HepG2 (cell line): ENCODE data around the gene DHX16. TPM values are rescaled to one million over a fixed set of nuclear protein-coding genes. Genes with fewer than 3 reads are reported as not detected.
A peak's percentile ranks its signal among the peaks of the same experiment; 100 is the strongest.

Experiments
- ARNTL ChIP-seq: sonication (generic); formaldehyde crosslinking; IDR thresholded peaks from 2 replicates; pipeline ENCODE4 v1.4.0; 2020; ENCODE audit warnings: mild to moderate bottlenecking, missing genetic modification reagents
- ATRX ChIP-seq: sonication (generic); formaldehyde crosslinking; IDR thresholded peaks from 2 replicates; pipeline ENCODE4 v1.4.0; 2020; ENCODE audit warnings: missing genetic modification reagents, borderline replicate concordance
- HNF4A ChIP-seq: sonication (generic); formaldehyde crosslinking; IDR thresholded peaks from 2 replicates; pipeline ENCODE4 v1.4.0; 2020; ENCODE audit warnings: missing genetic modification reagents
- HNRNPLL ChIP-seq: fragments of 200-400 bp; formaldehyde crosslinking; IDR thresholded peaks from 2 replicates; pipeline ENCODE4 v1.6.1; 2017; ENCODE audit warnings: mild to moderate bottlenecking, low read depth, low read length; ENCODE audit not compliant: poor library complexity, severe bottlenecking
- IKZF1 ChIP-seq: fragments of 450-650 bp; IDR thresholded peaks from 2 replicates; pipeline ENCODE4 v1.7.1; 2016
- KLF6 ChIP-seq: IDR thresholded peaks from 2 replicates; pipeline ENCODE4 v1.8.0; 2016; ENCODE audit warnings: missing biosample characterization, missing genetic modification reagents
- PCBP2 ChIP-seq: fragments of 200-400 bp; formaldehyde crosslinking; optimal IDR thresholded peaks from 2 replicates; pipeline ENCODE3; 2018; ENCODE audit warnings: low read length, low read depth; ENCODE audit not compliant: poor library complexity, severe bottlenecking
- POLR2AphosphoS2 ChIP-seq: IDR thresholded peaks from 2 replicates; pipeline ENCODE4 v1.6.1; 2011; ENCODE audit warnings: low read depth, low read length, improper control_type of control experiment
- RBM22 ChIP-seq: fragments of 200-400 bp; formaldehyde crosslinking; optimal IDR thresholded peaks from 2 replicates; pipeline ENCODE3; 2017; ENCODE audit warnings: mild to moderate bottlenecking, low read length, moderate library complexity
- STAT5B ChIP-seq: sonication (generic); formaldehyde crosslinking; IDR thresholded peaks from 2 replicates; pipeline ENCODE4 v1.4.0; 2020; ENCODE audit warnings: missing genetic modification reagents
- YEATS2 ChIP-seq: sonication (generic); formaldehyde crosslinking; IDR thresholded peaks from 2 replicates; pipeline ENCODE4 v1.4.0; 2020; ENCODE audit warnings: missing genetic modification reagents, borderline replicate concordance
- ZMYM2 ChIP-seq: sonication (generic); formaldehyde crosslinking; IDR thresholded peaks from 2 replicates; pipeline ENCODE4 v1.8.0; 2022; ENCODE audit warnings: mild to moderate bottlenecking, missing genetic modification reagents
- ZNF337 ChIP-seq: sonication (generic); formaldehyde crosslinking; IDR thresholded peaks from 2 replicates; pipeline ENCODE4 v1.5.1; 2020; ENCODE audit warnings: missing genetic modification reagents, low read depth, mild to moderate bottlenecking, borderline replicate concordance
- ZNF33B ChIP-seq: sonication (generic); formaldehyde crosslinking; IDR thresholded peaks from 2 replicates; pipeline ENCODE4 v1.5.1; 2020; ENCODE audit warnings: mild to moderate bottlenecking, missing genetic modification reagents
- ZNF441 ChIP-seq: sonication (generic); formaldehyde crosslinking; IDR thresholded peaks from 2 replicates; pipeline ENCODE4 v1.7.0; 2021; ENCODE audit warnings: missing genetic modification reagents, borderline replicate concordance
- ZNF510 ChIP-seq: sonication (generic); formaldehyde crosslinking; IDR thresholded peaks from 2 replicates; pipeline ENCODE4 v1.4.0; 2020; ENCODE audit warnings: low read depth, mild to moderate bottlenecking, missing genetic modification reagents
- ZNF761 ChIP-seq: sonication (generic); formaldehyde crosslinking; conservative IDR thresholded peaks from 2 replicates; pipeline ENCODE4 v1.4.0; 2020; ENCODE audit warnings: mild to moderate bottlenecking, missing genetic modification reagents
- ZNF781 ChIP-seq: sonication (generic); formaldehyde crosslinking; IDR thresholded peaks from 2 replicates; pipeline ENCODE4 v1.5.1; 2020; ENCODE audit warnings: borderline replicate concordance, mild to moderate bottlenecking, missing genetic modification reagents; ENCODE audit errors: not compliant biosample characterization
- polyA plus RNA-seq, 8 experiments: library from polyadenylated mRNA; depleted of rRNA in 3 of 8; stranded (reverse) in 7 of 8; unstranded in 1 of 8; fragments of >200 nt; fragmentation: Illumina TruSeq in 4 of 8; extraction: Trizol in 4 of 8; gene quantifications; 2 replicates each; pipeline versions ENCODE4 v1.2.1 to v1.2.3, GENCODE V29; 2011 to 2016; ENCODE audit warnings: low read depth in 4 of 8, missing spikeins in 1 of 8, mixed read lengths in 1 of 8; ENCODE audit not compliant: insufficient read depth in 1 of 8
- total RNA-seq, 5 experiments: library from RNA; depleted of rRNA; stranded (reverse); fragments of >200 nt; fragmentation: Illumina TruSeq; extraction: Trizol; gene quantifications; 2 replicates each; pipeline ENCODE4 v1.2.3, GENCODE V29; 2016; ENCODE audit warnings: low read depth in 1 of 5
- TF ChIP-seq, protein P1 (sequence below): sonication (generic); formaldehyde crosslinking; IDR thresholded peaks from 2 replicates; pipeline ENCODE4 v1.4.0; 2020; ENCODE audit warnings: mild to moderate bottlenecking, missing genetic modification reagents
- TF ChIP-seq, protein P2 (sequence below): sonication (generic); formaldehyde crosslinking; conservative IDR thresholded peaks from 2 replicates; pipeline ENCODE4 v1.4.0; 2020; ENCODE audit warnings: missing genetic modification reagents
- TF ChIP-seq, protein P3 (sequence below): sonication (generic); formaldehyde crosslinking; conservative IDR thresholded peaks from 2 replicates; pipeline ENCODE4 v1.8.0; 2022; ENCODE audit warnings: low read depth, missing genetic modification reagents
- TF ChIP-seq, protein P4 (sequence below): sonication (generic); formaldehyde crosslinking; IDR thresholded peaks from 2 replicates; pipeline ENCODE4 v1.8.1; 2023; ENCODE audit warnings: mild to moderate bottlenecking, missing genetic modification reagents
- TF ChIP-seq, protein P5 (sequence below): sonication (generic); formaldehyde crosslinking; IDR thresholded peaks from 2 replicates; pipeline ENCODE4 v1.4.0; 2020; ENCODE audit warnings: missing genetic modification reagents

Gene DHX16
- total and polyA plus RNA-seq, 2 of the 13 experiments (the other 11 are each of a cell fraction or from before 2014, with no cell fraction given): 57.0 to 58.5 TPM

DNA sequence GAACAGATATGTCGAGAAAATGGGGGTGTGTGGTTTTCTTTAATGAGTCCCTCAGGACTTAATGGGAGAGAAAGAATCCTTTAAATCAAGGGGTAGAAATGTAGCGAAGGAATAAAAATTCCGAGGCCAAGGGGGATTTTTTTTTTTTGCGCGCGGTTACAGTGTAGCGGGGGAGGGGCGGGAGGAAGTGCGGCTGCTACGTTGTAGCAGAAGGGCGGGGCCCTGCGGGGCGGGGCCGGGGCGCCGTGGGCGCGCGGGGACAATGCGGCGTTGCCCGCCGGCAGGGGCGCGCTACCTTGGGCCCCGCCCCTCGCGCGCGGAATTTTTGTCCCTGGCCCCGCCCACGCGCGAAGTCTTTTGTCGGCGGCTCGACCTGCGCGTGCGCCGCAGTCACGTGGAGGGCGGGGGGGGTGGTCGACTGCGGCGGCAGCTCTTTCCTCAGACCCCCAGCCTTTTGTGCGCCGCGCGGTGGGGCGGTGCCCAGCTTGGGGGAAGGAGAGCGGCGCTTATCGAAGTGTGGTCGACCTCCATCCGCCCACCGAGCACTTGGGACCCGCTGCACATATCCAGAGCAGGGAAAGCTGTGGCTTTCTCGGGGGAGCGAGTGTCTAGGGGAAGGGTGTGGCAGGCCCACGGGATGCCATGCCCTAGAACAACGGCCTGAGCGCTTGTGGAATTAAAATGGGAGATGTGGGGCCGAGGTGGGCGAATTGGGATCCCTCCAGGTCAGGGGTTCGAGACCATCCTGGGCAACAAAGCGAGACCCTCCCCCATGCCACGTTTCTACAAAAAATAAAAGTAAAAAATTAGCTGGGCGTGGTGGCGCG, 48.6 kb upstream of the DHX16 start (continued):
- TF ChIP-seq, protein P1, sequence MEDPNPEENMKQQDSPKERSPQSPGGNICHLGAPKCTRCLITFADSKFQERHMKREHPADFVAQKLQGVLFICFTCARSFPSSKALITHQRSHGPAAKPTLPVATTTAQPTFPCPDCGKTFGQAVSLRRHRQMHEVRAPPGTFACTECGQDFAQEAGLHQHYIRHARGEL (CRISPR knock-in tag): no peak; the same call in 1 of the 2 replicates
- TF ChIP-seq POLR2AphosphoS2 (no peak), ZNF781 (CRISPR knock-in tag) (no peak), YEATS2 (CRISPR knock-in tag) (peak; percentile 86), ZNF510 (CRISPR knock-in tag) (no peak; the same call in 1 of the 2 replicates), ZMYM2 (CRISPR knock-in tag) (no peak), RBM22 (peak; percentile 97), HNRNPLL (peak; percentile 45), PCBP2 (no peak), ARNTL (CRISPR knock-in tag) (peak; percentile 92), STAT5B (CRISPR knock-in tag) (0 out of 2 replicates have a peak, but pooled peaks have one; percentile 65), ATRX (CRISPR knock-in tag) (no peak), IKZF1 (no peak), ZNF337 (no peak), ZNF761 (no peak; the same call in 1 of the 2 replicates), HNF4A (CRISPR knock-in tag) (no peak), ZNF441 (CRISPR knock-in tag) (no peak), ZNF33B (CRISPR knock-in tag) (no peak), KLF6 (CRISPR knock-in tag) (peak; percentile 90)
- TF ChIP-seq, protein P2, sequence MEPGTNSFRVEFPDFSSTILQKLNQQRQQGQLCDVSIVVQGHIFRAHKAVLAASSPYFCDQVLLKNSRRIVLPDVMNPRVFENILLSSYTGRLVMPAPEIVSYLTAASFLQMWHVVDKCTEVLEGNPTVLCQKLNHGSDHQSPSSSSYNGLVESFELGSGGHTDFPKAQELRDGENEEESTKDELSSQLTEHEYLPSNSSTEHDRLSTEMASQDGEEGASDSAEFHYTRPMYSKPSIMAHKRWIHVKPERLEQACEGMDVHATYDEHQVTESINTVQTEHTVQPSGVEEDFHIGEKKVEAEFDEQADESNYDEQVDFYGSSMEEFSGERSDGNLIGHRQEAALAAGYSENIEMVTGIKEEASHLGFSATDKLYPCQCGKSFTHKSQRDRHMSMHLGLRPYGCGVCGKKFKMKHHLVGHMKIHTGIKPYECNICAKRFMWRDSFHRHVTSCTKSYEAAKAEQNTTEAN (CRISPR knock-in tag): no peak
- TF ChIP-seq, protein P3, sequence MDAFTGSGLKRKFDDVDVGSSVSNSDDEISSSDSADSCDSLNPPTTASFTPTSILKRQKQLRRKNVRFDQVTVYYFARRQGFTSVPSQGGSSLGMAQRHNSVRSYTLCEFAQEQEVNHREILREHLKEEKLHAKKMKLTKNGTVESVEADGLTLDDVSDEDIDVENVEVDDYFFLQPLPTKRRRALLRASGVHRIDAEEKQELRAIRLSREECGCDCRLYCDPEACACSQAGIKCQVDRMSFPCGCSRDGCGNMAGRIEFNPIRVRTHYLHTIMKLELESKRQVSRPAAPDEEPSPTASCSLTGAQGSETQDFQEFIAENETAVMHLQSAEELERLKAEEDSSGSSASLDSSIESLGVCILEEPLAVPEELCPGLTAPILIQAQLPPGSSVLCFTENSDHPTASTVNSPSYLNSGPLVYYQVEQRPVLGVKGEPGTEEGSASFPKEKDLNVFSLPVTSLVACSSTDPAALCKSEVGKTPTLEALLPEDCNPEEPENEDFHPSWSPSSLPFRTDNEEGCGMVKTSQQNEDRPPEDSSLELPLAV (CRISPR knock-in tag): no peak
- TF ChIP-seq, protein P4, sequence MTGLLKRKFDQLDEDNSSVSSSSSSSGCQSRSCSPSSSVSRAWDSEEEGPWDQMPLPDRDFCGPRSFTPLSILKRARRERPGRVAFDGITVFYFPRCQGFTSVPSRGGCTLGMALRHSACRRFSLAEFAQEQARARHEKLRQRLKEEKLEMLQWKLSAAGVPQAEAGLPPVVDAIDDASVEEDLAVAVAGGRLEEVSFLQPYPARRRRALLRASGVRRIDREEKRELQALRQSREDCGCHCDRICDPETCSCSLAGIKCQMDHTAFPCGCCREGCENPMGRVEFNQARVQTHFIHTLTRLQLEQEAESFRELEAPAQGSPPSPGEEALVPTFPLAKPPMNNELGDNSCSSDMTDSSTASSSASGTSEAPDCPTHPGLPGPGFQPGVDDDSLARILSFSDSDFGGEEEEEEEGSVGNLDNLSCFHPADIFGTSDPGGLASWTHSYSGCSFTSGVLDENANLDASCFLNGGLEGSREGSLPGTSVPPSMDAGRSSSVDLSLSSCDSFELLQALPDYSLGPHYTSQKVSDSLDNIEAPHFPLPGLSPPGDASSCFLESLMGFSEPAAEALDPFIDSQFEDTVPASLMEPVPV (CRISPR knock-in tag): no peak; the same call in 1 of the 2 replicates
- TF ChIP-seq, protein P5, sequence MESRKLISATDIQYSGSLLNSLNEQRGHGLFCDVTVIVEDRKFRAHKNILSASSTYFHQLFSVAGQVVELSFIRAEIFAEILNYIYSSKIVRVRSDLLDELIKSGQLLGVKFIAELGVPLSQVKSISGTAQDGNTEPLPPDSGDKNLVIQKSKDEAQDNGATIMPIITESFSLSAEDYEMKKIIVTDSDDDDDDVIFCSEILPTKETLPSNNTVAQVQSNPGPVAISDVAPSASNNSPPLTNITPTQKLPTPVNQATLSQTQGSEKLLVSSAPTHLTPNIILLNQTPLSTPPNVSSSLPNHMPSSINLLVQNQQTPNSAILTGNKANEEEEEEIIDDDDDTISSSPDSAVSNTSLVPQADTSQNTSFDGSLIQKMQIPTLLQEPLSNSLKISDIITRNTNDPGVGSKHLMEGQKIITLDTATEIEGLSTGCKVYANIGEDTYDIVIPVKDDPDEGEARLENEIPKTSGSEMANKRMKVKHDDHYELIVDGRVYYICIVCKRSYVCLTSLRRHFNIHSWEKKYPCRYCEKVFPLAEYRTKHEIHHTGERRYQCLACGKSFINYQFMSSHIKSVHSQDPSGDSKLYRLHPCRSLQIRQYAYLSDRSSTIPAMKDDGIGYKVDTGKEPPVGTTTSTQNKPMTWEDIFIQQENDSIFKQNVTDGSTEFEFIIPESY (CRISPR knock-in tag): 0 out of 2 replicates have a peak, but pooled peaks have one; percentile 11
